SK-N-SH (cell line): ENCODE measurements around the gene P4HA1. TPM values are rescaled to one million over a fixed set of nuclear protein-coding genes. Genes with fewer than 3 reads are reported as not detected.

Experiments
- CTCF ChIA-PET: fragments of 300-600, 350-600 bp; formaldehyde crosslinking; extraction: SDS; loops from one replicate; lab custom pipeline; 2021; lab: Yijun Ruan, JAX
- POLR2A ChIA-PET: fragments of 350-600 bp; sonication (Branson Sonifier 250); formaldehyde crosslinking; extraction: SDS; loops from one replicate; lab custom pipeline; 2020; ENCODE audit warnings: antibody characterized with exemption, inconsistent platforms; lab: Yijun Ruan, JAX
- DNase-seq: peaks from one replicate; pipeline ENCODE4 v3.0.0; 2012
- H2AFZ ChIP-seq: fragments of 200-600 bp; sonication (generic); 2 replicates; pipeline ENCODE4 v1.8.1; 2016; ENCODE audit warnings: antibody characterized with exemption, mild to moderate bottlenecking, low read depth
- H3F3A ChIP-seq: fragments of 200-600 bp; sonication (generic); replicated peaks from 2 replicates; pipeline ENCODE3; 2016; ENCODE audit warnings: antibody characterized with exemption, mild to moderate bottlenecking; ENCODE audit not compliant: insufficient read depth
- H3K27ac ChIP-seq, 2 experiments: fragments of 200-500 bp in 1 of 2; fragments of 200-600 bp in 1 of 2; sonication (Bioruptor generic) in 1 of 2; sonication (generic), shearing (Covaris generic) in 1 of 2; 2 replicates each; pipeline versions ENCODE4 v1.5.1 to v1.6.1; 2014 to 2016; ENCODE audit warnings: low read depth in 2 of 2, inconsistent platforms in 1 of 2, low read length in 1 of 2, mild to moderate bottlenecking in 1 of 2, mixed read lengths in 1 of 2
- H3K27me3 ChIP-seq: fragments of 200-600 bp; sonication (generic), shearing (Covaris generic); 2 replicates; pipeline ENCODE4 v1.6.1; 2016; ENCODE audit warnings: mixed run types; ENCODE audit not compliant: insufficient read depth
- H3K36me3 ChIP-seq, 2 experiments: fragments of 200-500 bp in 1 of 2; fragments of 200-600 bp in 1 of 2; sonication (Bioruptor generic) in 1 of 2; sonication (generic) in 1 of 2; replicated peaks in 1 of 2; 2 replicates each; pipeline versions ENCODE3 to v1.5.1; 2014 to 2016; ENCODE audit warnings: low read length in 1 of 2, mild to moderate bottlenecking in 1 of 2; ENCODE audit not compliant: insufficient read depth in 2 of 2, control insufficient read depth in 1 of 2
- H3K4me1 ChIP-seq, 2 experiments: fragments of 200-500 bp in 1 of 2; fragments of 200-600 bp in 1 of 2; sonication (Bioruptor generic) in 1 of 2; sonication (generic), shearing (Covaris generic) in 1 of 2; 2 replicates each; pipeline versions ENCODE4 v1.5.1 to v1.6.1; 2014 to 2016; ENCODE audit warnings: low read depth in 1 of 2, low read length in 1 of 2, mixed run types in 1 of 2; ENCODE audit not compliant: insufficient read depth in 2 of 2, control insufficient read depth in 1 of 2
- H3K4me2 ChIP-seq: fragments of 200-600 bp; sonication (generic), shearing (Covaris generic); 2 replicates; pipeline ENCODE4 v1.6.1; 2017; ENCODE audit warnings: mixed run types
- H3K4me3 ChIP-seq, 2 experiments: fragments of 200-500 bp in 1 of 2; fragments of 200-600 bp in 1 of 2; sonication (Bioruptor generic) in 1 of 2; sonication (generic), shearing (Covaris generic) in 1 of 2; 2 replicates each; pipeline versions ENCODE4 v1.5.1 to v1.8.1; 2014 to 2016; ENCODE audit warnings: low read depth in 2 of 2, inconsistent platforms in 1 of 2, low read length in 1 of 2, mild to moderate bottlenecking in 1 of 2, mixed read lengths in 1 of 2, moderate library complexity in 1 of 2
- H3K79me2 ChIP-seq: fragments of 200-600 bp; sonication (generic); 2 replicates; pipeline ENCODE4 v1.8.1; 2017; ENCODE audit warnings: mild to moderate bottlenecking; ENCODE audit not compliant: insufficient read depth
- H3K9ac ChIP-seq: fragments of 200-600 bp; sonication (generic); 2 replicates; pipeline ENCODE4 v1.6.1; 2017; ENCODE audit warnings: mixed run types
- H3K9me2 ChIP-seq: fragments of 200-600 bp; sonication (generic); 2 replicates; pipeline ENCODE4 v1.6.1; 2017; ENCODE audit warnings: mixed run types
- H3K9me3 ChIP-seq: fragments of 200-600 bp; sonication (generic); 2 replicates; pipeline ENCODE4 v1.6.1; 2017; ENCODE audit warnings: mixed run types, mild to moderate bottlenecking, moderate library complexity
- H4K20me1 ChIP-seq: fragments of 200-600 bp; sonication (generic); 2 replicates; pipeline ENCODE4 v1.6.1; 2017; ENCODE audit warnings: mild to moderate bottlenecking, mixed run types; ENCODE audit not compliant: insufficient read depth
- CHD2 ChIP-seq: fragments of 150-350 bp; IDR thresholded peaks from 2 replicates; pipeline ENCODE4 v1.6.1; 2018; ENCODE audit warnings: low read length; ENCODE audit not compliant: partially characterized antibody
- ELF1 ChIP-seq: IDR thresholded peaks from 2 replicates; pipeline ENCODE4 v1.4.0; 2012
- EP300 ChIP-seq, 2 experiments: IDR thresholded peaks; 2 replicates each; pipeline versions ENCODE4 v1.4.0 to v1.6.1; 2012; ENCODE audit warnings: borderline replicate concordance in 1 of 2, low read depth in 1 of 2, low read length in 1 of 2
- FOSL2 ChIP-seq: IDR thresholded peaks from 2 replicates; pipeline ENCODE4 v1.4.0; 2012; ENCODE audit warnings: low read depth, mild to moderate bottlenecking, moderate library complexity, borderline replicate concordance
- FOXM1 ChIP-seq: IDR thresholded peaks from 2 replicates; pipeline ENCODE4 v1.4.0; 2012; ENCODE audit warnings: low read depth, mild to moderate bottlenecking
- GABPA ChIP-seq: IDR thresholded peaks from 2 replicates; pipeline ENCODE4 v1.4.0; 2012; ENCODE audit warnings: low read depth, mild to moderate bottlenecking
- MXI1 ChIP-seq: IDR thresholded peaks from 2 replicates; pipeline ENCODE4 v1.6.1; 2012; ENCODE audit warnings: mild to moderate bottlenecking, low read depth, low read length, improper control_type of control experiment
- NFIC ChIP-seq: IDR thresholded peaks from 2 replicates; pipeline ENCODE4 v1.4.0; 2012; ENCODE audit warnings: borderline replicate concordance
- NRF1 ChIP-seq: IDR thresholded peaks from 2 replicates; pipeline ENCODE4 v1.6.1; 2012; ENCODE audit warnings: low read depth, mild to moderate bottlenecking, low read length
- RCOR1 ChIP-seq: fragments of 150-350 bp; IDR thresholded peaks from 2 replicates; pipeline ENCODE4 v1.6.1; 2017; ENCODE audit warnings: antibody characterized with exemption, low read length
- TAF1 ChIP-seq: IDR thresholded peaks from 2 replicates; pipeline ENCODE4 v1.6.1; 2012; ENCODE audit warnings: low read depth, mild to moderate bottlenecking, low read length, moderate library complexity, borderline replicate concordance
- TEAD4 ChIP-seq: IDR thresholded peaks from 2 replicates; pipeline ENCODE4 v1.4.0; 2012; ENCODE audit warnings: mild to moderate bottlenecking, borderline replicate concordance; ENCODE audit not compliant: insufficient read depth
- YY1 ChIP-seq: IDR thresholded peaks from 2 replicates; pipeline ENCODE4 v1.4.0; 2012; ENCODE audit warnings: low read depth, mild to moderate bottlenecking
- WGBS: methylation state at CpG from one replicate; pipeline ENCODE4 v1.1.6; 2017; ENCODE audit warnings: low lambda C conversion rate; 5-methylcytosine and 5-hydroxymethylcytosine counted together
- polyA plus RNA-seq, 3 experiments: library from polyadenylated mRNA; depleted of rRNA; stranded (reverse); fragments of >200 nt; gene quantifications; 2 replicates each; pipeline ENCODE4 v1.2.3, GENCODE V29; 2012
- TF ChIP-seq, protein P1 (sequence below): IDR thresholded peaks from 2 replicates; pipeline ENCODE4 v1.6.1; 2012; ENCODE audit warnings: mild to moderate bottlenecking, low read depth, low read length, moderate library complexity
- TF ChIP-seq, protein P2 (sequence below): fragments of 200-600 bp; sonication (generic); IDR thresholded peaks from 2 replicates; pipeline ENCODE4 v1.6.1; 2017; ENCODE audit warnings: antibody characterized with exemption, mild to moderate bottlenecking, moderate library complexity
- TF ChIP-seq, protein P3 (sequence below): IDR thresholded peaks from 2 replicates; pipeline ENCODE4; 2012
- TF ChIP-seq, protein P4 (sequence below): IDR thresholded peaks from 2 replicates; pipeline ENCODE4 v1.4.0; 2012; ENCODE audit warnings: low read depth

Gene P4HA1
- polyA plus RNA-seq, 1 of the 3 experiments (the other 2 are of a cell fraction), result 34.8 TPM

DNA sequence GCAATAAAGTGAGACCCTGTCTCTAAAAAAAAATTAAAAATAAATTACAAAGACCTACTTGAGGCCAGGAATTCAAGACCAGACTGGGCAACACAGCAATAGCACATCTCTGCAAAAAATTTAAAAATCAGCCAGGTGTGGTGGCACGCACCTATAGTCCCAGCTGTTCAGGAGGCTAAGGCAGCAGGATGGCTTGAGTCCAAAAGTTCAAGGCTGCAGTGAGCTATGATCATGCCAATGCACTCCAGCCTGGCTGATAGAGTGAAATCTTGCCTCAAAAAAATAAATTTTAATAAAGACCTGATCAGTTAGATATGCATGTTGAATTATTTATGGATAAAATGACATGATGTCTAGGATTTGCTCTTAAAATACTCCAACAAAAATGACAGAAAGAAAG is 34.9 kb downstream of the P4HA1 start:
- peaks cover 0 to 5% of the 10 kb centered on the region in 2 experiments; a peak in 1 of 4 replicates for H3K4me1 ChIP-seq
- no peak overlapping the region for H2AFZ ChIP-seq
- TF ChIP-seq MXI1 (no peak), TAF1 (no peak), NRF1 (no peak), NFIC (no peak), GABPA (no peak), RCOR1 (no peak), FOXM1 (no peak), FOSL2 (no peak), ELF1 (no peak), TEAD4 (no peak), EP300 (IDR thresholded peaks at IDR 0.05; ENCODE audit: borderline replicate concordance in 1 of 2, low read depth in 1 of 2, low read length in 1 of 2) (no peak), YY1 (no peak), CHD2 (no peak)
- TF ChIP-seq, protein P1, sequence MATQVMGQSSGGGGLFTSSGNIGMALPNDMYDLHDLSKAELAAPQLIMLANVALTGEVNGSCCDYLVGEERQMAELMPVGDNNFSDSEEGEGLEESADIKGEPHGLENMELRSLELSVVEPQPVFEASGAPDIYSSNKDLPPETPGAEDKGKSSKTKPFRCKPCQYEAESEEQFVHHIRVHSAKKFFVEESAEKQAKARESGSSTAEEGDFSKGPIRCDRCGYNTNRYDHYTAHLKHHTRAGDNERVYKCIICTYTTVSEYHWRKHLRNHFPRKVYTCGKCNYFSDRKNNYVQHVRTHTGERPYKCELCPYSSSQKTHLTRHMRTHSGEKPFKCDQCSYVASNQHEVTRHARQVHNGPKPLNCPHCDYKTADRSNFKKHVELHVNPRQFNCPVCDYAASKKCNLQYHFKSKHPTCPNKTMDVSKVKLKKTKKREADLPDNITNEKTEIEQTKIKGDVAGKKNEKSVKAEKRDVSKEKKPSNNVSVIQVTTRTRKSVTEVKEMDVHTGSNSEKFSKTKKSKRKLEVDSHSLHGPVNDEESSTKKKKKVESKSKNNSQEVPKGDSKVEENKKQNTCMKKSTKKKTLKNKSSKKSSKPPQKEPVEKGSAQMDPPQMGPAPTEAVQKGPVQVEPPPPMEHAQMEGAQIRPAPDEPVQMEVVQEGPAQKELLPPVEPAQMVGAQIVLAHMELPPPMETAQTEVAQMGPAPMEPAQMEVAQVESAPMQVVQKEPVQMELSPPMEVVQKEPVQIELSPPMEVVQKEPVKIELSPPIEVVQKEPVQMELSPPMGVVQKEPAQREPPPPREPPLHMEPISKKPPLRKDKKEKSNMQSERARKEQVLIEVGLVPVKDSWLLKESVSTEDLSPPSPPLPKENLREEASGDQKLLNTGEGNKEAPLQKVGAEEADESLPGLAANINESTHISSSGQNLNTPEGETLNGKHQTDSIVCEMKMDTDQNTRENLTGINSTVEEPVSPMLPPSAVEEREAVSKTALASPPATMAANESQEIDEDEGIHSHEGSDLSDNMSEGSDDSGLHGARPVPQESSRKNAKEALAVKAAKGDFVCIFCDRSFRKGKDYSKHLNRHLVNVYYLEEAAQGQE, result no peak
- TF ChIP-seq, protein P2, sequence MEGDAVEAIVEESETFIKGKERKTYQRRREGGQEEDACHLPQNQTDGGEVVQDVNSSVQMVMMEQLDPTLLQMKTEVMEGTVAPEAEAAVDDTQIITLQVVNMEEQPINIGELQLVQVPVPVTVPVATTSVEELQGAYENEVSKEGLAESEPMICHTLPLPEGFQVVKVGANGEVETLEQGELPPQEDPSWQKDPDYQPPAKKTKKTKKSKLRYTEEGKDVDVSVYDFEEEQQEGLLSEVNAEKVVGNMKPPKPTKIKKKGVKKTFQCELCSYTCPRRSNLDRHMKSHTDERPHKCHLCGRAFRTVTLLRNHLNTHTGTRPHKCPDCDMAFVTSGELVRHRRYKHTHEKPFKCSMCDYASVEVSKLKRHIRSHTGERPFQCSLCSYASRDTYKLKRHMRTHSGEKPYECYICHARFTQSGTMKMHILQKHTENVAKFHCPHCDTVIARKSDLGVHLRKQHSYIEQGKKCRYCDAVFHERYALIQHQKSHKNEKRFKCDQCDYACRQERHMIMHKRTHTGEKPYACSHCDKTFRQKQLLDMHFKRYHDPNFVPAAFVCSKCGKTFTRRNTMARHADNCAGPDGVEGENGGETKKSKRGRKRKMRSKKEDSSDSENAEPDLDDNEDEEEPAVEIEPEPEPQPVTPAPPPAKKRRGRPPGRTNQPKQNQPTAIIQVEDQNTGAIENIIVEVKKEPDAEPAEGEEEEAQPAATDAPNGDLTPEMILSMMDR, result no peak
- TF ChIP-seq, protein P3, sequence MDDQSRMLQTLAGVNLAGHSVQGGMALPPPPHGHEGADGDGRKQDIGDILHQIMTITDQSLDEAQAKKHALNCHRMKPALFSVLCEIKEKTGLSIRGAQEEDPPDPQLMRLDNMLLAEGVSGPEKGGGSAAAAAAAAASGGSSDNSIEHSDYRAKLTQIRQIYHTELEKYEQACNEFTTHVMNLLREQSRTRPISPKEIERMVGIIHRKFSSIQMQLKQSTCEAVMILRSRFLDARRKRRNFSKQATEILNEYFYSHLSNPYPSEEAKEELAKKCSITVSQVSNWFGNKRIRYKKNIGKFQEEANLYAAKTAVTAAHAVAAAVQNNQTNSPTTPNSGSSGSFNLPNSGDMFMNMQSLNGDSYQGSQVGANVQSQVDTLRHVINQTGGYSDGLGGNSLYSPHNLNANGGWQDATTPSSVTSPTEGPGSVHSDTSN, result no peak
- TF ChIP-seq, protein P4, sequence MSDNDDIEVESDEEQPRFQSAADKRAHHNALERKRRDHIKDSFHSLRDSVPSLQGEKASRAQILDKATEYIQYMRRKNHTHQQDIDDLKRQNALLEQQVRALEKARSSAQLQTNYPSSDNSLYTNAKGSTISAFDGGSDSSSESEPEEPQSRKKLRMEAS, result no peak
- WGBS, result 92% methylated on average over 1 of the region's 1 CpG
- H3K9me2 ChIP-seq, result no peaks in the 10 kb centered on the region
- CTCF ChIA-PET, result interaction anchor here (0.6 to 1.8 kb wide), 18 partner anchors 8 to 718 kb away, joined by 3 to 8 read pairs (median 4); partner anchors contain the start of gene NUDT13
- no peaks in the 10 kb centered on the region for H4K20me1 ChIP-seq
- POLR2A ChIA-PET, result no interaction called here
- H3K36me3 ChIP-seq, result peaks cover 18 to 33% of the 10 kb centered on the region in 2 experiments
- H3F3A ChIP-seq, result peaks cover 9% of the 10 kb centered on the region
- H3K9me3 ChIP-seq, result no peaks in the 10 kb centered on the region
- H3K4me2 ChIP-seq, result no peak overlapping the region
- H3K9ac ChIP-seq, result no peak overlapping the region
- 0 out of 2 replicates have a peak, but pooled peaks cover 5% of the 10 kb centered on the region for H3K79me2 ChIP-seq
- no peak overlapping the region for H3K27ac ChIP-seq
- no peak for DNase-seq
- H3K27me3 ChIP-seq, result no peaks in the 10 kb centered on the region
- H3K4me3 ChIP-seq, result no peak overlapping the region
